Vagina (tissue), 2 donors: ENCODE data around the gene SH3RF1.

Experiments used
- CTCF ChIP-seq, 3 experiments: fragments of 450-650 bp in 2 of 3; fragments of 200-600 bp in 1 of 3; sonication (generic) in 1 of 3; IDR thresholded peaks; one replicate each; pipeline ENCODE4 v1.5.1; 2017 to 2019; ENCODE audit warnings: antibody characterized with exemption in 3 of 3, mild to moderate bottlenecking in 2 of 3, moderate library complexity in 2 of 3
- POLR2A ChIP-seq, 2 donors: fragments of 450-650 bp; IDR thresholded peaks; one replicate each; pipeline ENCODE4 v1.6.1; 2017; ENCODE audit warnings: antibody characterized with exemption in 2 of 2, mild to moderate bottlenecking in 2 of 2, moderate library complexity in 2 of 2
- POLR2AphosphoS5 ChIP-seq, 2 donors: sonication (generic); formaldehyde crosslinking; IDR thresholded peaks; one replicate each; pipeline ENCODE4 v1.9.0; 2017; ENCODE audit warnings: antibody characterized with exemption in 2 of 2, mild to moderate bottlenecking in 2 of 2, low read depth in 1 of 2; ENCODE audit not compliant: insufficient read depth in 1 of 2

DNA sequence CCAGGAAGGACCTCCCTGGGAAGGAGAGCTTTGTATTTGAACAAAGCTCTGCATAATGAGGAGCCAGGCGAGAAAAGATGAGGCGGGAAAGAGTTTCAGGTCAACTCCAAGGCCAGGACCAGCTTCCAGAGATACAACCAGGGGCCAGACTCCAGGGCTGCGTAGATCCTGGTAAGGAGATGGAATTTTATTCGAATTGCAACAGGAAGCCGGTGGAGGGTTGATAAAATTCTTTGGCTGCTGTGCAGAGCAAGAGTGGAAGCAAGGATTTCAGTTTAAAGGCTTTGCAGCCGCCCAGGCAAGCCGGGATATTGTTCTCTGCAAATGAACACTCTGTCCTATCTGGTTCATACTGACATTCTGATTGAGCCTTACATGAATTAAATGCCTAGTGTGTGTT, 220.5 kb downstream of the SH3RF1 start:
- TF ChIP-seq CTCF (IDR thresholded peaks at IDR 0.05): no peak
- TF ChIP-seq POLR2AphosphoS5 (IDR thresholded peaks at IDR 0.05; ENCODE audit: insufficient read depth in 1 of 2, low read depth in 1 of 2): no peak
- TF ChIP-seq POLR2A (IDR thresholded peaks at IDR 0.05): no peak
